ENCODE measurements around the gene C5orf22.

DNA sequence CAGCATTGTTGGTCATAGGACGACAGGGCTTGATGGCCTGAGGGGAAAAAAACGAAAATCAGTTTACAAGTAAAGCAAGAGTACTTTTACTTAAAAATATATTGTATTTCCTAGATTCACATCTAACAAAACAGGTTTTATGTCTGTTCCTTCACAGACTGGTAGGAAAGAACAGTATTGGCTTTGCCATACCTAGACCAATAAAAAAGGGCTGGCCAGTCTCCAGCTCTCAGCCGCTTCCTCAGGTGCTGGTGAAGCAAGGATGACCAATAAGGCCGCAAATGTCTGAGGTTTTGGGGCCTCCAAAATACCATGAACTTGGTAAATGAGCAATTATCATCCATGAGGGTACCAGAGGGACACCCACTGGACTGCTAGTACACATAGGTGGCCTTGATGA lies 36.8 kb upstream of the C5orf22 start:
- TF ChIP-seq POLR2AphosphoS5 (IDR thresholded peaks at IDR 0.05): no peak
- TF ChIP-seq, protein P1, sequence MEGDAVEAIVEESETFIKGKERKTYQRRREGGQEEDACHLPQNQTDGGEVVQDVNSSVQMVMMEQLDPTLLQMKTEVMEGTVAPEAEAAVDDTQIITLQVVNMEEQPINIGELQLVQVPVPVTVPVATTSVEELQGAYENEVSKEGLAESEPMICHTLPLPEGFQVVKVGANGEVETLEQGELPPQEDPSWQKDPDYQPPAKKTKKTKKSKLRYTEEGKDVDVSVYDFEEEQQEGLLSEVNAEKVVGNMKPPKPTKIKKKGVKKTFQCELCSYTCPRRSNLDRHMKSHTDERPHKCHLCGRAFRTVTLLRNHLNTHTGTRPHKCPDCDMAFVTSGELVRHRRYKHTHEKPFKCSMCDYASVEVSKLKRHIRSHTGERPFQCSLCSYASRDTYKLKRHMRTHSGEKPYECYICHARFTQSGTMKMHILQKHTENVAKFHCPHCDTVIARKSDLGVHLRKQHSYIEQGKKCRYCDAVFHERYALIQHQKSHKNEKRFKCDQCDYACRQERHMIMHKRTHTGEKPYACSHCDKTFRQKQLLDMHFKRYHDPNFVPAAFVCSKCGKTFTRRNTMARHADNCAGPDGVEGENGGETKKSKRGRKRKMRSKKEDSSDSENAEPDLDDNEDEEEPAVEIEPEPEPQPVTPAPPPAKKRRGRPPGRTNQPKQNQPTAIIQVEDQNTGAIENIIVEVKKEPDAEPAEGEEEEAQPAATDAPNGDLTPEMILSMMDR (IDR thresholded peaks at IDR 0.05 in 8 of 11, conservative IDR thresholded peaks at IDR 0.05 in 3 of 11): no peak
